SK-N-DZ (cell line): ENCODE results near the gene MTHFD1L.
"Not testable (repeated sequence)": the region's sequence is repeated elsewhere in the genome, so short reads cannot be mapped to it uniquely, and the experiment has no call there.

Source experiments
- DNase-seq: peaks from one replicate; pipeline ENCODE4 v3.0.0-alpha.2; 2015; ENCODE audit warnings: low spot score

The MTHFD1L gene

DNA sequence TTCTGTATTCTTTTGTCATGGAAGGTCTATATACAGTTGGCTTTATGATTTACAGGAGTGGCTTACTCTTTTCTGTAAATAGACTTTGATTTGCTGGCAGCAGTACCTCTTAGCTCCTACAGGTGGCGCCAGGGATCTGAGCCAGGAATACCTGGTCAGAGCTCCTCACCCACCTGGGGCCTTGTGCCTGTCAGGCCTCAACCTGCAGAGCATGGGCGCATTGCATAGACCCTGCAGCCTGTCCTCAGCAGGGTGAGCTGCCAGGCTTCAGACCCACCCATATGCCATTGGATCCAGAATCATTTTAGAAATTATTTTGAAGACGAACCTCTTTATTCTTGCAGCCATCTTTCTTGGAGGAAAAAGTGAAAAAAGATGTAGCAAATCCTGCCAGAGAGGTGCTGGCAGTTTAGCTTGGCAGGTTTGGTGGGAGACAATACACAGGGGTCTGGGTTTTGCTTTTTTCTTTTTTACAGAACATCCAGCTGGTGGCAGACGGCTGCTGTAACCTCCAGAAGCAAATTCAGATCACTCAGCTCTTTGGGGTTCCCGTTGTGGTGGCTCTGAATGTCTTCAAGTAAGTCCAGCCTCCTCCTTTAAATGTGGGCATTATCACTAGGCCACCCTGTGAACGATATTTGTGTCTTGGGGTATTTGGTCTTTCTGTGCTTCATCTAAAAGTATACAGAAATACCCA, 149.1 kb downstream of the MTHFD1L start:
- DNase-seq = peak; percentile 74

DNA sequence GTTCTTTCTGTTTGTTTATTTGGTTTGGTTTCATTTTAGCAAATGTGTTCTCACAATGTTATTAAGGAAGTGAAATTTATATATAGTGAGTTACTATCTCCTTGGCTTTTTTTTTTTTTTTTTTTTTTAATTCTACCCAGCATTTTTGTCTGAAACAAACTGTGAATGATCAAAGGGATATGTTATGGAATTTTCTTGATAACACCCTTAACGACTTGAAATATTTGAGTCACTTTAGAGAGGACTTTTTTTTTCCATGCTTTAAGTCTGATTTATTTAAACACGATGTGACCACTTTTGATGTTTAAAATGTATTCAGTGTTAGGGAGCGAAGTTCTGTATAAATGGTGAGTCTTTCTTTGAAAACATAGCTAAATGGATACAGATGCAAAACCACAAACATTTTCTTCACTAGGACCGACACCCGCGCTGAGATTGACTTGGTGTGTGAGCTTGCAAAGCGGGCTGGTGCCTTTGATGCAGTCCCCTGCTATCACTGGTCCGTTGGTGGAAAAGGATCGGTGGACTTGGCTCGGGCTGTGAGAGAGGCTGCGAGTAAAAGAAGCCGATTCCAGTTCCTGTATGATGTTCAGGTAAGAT, 149.7 kb downstream of the MTHFD1L start:
- no peak for DNase-seq

DNA sequence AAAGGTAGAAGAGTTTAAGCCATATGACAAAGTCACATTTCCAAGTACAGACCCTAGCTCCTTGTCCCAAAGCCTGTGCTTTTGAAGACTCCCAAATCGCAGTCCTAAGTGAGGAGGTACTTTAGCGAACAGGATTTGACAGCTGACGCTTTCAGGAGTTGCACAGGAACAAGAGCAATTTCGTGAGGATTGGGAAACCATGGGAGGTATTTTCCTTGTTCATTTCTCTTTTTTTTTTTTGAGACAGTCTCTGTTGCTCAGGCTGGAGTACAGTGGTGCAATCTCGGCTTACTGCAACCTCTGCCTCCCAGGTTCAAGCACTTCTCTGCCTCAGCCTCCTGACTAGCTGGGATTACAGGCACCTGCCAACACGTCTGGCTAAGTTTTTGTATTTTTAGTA, 150.6 kb downstream of the MTHFD1L start:
- DNase-seq = no peak

DNA sequence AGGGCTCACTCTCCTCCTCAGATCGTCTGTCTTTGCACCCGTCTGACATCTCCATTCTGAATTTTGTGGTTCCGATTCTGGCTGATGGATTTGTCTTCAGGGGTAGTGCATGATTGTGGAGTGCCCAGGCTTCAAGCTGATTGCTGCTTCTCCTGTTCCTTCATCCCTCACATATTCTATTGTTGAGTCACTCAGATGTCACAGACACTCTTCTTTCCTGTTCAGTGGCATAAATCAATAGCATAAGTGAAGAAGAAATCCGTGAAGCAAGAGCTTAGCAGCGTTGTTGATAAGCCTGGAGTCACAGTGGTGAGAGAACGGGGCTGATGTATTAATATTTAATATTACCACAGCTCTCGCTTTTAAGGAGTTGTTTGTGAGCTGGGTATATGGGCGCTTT, 152.5 kb downstream of the MTHFD1L start:
- DNase-seq = no peak

DNA sequence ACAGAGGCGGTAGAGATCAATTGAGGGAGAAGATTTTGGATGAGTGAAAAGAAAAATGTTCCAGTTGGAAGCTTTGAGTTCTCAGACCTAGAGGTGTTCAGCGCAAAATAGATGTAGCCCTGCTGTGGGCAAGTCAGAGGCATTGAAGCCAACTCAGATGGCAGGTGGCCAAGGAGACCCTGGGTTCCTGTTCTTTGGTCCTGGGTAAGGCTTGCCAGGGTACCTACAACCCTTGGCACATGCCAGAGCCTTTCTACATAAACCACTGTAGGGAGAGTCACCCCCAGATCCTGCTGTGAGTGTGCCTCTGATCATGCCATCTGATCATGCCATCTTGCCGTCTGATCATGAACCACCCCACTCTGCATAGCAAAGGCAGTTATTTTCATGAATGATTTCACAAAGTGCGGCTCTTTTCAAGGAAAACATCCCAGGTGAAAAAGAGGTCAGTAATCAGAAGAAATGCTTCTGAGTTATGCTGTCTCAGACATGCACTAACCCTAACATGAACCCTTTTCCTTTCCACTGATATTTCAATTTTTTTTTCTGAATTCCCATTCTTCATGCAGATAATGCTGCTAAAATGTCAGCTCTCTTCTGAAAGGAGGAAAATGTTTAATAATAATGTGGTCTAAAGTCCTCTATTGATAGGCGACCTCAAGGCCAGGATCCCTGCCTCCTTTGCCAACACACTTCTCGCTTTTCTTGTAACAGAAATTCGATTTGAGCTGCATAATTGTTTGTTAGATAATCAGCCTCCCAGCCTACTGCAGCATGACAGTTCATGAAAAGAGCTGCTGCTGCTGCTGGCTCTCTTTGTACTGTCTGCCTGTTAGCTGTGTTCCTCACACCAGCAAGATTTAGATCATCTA, 153.6 kb downstream of the MTHFD1L start:
- DNase-seq = no peak

DNA sequence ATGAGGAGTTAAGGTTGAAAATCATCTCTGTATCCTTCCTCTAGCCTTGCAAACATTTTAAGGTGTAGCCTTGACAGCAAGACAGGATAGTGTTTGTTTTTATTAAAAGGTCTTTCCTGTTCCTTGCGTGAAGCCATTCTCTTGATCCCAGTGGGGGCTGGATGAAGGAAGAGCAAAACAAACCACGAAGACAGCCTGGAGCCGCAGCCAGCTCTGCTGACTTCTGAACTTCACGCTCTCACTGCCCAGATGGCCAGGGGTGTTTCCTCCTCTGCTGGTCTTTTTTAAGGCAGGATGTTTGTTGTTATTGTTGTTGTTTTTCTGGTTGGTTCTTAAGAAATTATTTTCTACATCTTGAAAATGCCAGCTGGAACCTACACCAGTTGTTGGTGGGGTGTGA, 156.4 kb downstream of the MTHFD1L start:
- DNase-seq = no peak

DNA sequence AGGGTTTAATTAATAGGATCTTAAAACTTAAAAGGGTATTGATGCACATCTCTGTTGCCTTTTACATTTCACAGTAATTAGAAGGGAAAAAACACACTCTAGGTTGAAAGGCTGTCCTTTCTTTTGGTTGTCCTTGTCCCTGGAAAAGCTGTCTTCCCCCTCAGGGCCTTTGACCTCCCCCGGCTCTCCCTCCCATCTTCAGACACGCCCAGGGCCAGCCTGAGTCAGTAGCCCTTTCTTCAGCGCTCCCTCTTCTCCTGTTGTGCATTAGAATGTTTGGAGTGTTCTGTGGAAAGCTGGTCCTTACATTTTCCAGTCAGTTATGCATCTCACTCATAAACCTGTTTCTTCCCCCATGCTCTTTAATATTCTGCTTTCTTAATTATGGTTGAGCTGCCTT, 157.0 kb downstream of the MTHFD1L start:
- DNase-seq = no peak

DNA sequence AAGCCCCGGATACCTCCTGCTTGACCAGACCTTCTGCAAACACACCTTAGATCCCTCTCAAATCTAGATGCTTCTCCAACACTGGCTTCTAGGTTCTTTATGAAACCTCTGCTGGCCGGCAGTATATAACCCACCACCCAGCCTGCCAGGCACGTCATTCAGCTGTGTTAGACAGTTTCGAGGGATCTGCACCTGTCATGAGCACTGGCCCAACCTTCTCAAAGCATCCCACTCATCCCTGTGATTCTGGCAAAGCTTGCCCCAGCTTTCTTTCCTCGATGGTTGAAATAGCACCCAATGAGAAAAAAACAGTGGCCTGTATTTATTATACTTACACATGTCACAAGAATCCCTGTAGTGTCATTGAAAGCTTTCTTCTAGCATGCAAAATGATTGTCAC, 157.8 kb downstream of the MTHFD1L start:
- DNase-seq = no peak

DNA sequence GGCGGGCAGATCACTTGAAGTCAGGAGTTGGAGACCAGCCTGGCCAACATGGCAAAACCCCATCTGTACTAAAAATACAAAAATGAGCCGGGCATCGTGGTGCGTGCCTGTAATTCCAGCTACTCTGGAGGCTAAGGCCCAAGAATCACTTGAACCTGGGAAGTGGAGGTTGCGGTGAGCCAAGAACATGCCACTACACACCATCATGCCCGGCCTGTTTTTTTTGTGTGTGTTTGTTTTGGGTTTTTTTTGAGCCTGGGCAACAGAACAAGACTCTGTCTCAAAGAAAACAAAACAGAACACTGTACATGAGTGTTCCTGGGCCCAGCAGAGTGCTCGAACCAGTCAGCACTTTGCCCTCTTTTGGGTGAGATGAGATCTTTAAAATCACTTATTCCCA, 159.1 kb downstream of the MTHFD1L start:
- no peak for DNase-seq

DNA sequence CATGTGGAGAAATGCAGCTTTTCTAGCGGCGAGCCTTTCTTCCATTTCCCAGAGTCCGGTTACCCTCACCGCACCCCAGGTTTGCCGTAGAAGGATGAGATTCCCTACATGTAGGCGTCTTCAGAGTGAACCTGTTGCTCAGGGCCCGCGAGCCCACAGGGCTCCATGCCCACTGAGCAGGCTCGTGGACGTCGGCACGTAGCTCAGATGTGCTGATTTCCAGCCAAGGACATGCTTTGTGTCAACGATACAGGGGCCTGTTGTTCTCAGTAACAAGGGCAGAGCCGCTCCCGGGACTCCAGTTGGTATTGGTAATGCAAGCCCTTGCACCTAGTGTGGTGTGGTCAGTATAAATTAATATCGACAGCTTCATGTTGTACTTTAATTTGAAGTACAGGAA, 159.6 kb downstream of the MTHFD1L start:
- DNase-seq = no peak

DNA sequence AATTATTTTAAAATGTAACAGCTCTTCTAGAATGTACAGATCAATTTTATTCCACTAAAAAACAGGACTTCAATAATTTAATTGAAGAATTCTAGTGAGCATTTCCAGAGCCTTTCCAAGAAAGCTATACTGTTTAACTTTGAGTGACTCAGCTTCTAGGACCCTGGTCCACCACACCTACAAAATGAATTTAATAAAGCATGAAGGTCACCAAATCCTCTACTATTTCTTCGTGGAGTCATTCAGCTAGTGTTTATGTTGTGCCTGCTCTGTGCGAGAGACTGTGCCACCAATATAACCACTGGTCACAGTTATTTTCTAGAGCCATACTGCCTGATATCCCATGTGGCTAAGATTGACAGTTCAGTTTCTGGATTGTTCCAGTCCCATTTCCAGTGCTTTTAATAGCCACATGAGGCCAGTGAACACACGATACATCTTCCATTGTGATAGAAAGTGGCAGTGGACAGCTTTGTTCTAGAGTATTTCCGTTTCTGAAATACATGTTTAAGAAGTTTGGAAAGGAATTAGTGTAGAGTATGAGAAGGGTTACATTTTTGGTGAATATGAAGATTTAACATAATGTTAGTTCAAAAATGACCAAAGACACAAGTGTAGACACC, 160.7 kb downstream of the MTHFD1L start:
- DNase-seq = no peak

DNA sequence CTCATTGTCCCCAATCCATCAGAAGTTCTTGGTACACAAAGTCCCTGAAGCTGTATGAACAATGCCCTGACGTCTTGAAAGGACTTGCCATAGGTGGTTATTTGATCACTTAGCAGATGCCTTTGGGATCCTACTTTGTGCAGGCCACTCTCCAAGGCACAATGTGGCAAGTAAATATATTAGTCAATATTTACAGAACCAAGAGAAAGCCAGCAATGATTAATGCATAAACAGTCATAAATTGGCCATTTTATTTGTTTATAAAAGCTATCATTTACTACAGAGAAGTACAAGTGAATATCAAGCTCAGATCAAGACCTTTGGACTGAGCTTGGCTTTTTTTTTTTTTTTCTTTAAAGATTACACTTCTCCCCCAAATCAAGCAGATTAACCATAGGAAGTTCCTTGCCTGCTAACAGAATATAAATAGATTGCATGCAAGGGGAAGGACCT, 161.8 kb downstream of the MTHFD1L start:
- DNase-seq = no peak

DNA sequence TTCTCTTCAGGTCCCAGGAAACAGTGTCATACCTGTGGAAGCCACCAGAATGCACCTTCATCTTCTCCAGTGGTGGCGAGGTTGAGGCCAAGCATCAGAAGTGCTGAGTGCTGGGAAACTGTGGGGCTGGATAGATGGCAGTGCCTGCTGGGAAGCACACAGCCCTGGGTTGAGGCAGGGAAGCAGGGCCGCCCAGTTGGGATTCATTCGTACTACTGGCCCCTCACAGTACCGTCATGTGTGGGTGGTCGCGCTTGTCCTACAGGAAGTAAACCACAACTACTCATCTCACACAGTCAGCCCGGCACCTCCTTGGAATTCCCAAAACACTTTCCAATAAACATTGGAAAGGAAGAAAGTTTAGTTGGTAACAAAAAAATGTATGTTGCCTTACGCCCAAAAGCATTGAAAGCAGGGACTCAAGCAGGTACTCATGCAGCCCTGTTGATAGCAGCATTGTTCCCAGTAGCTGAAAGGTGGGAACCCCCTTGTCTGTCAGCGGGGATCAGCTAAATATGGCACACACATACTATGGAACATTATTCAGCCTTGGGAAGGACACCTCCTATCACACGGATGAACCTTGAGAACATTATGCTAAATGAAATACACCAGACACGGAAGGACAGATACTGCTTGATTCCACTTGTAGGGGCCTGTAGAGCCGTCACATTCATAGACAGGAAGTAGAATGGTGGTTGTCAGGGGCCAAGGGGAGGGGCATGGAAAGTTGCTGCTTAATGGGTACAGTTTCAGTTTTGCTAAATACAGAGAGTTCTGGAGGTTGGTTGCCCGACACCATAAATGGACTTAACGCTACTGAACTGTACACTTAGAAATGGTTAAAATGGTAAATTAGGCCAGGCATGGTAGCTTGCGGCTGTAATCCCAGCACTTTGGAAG, 162.7 kb downstream of the MTHFD1L start:
- DNase-seq = no peak

DNA sequence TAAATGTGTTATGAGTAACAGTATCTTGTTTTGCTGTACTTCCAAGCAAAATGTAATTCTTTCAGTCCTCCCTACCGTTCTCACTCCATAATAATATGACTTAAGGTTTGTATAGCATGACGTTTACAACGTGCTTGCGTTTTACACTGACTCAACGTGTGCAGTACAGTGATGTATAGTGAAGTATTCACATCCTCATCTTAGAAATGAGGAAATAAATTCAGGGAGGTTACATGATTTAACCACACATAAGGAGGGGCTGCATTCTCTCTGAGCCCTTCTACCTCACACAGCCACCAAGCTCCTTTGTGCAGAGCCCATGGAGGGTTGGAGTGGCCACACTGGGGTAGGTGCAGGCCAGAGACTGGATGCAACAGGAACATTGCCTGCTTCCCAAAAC, 164.5 kb downstream of the MTHFD1L start:
- no peak for DNase-seq

DNA sequence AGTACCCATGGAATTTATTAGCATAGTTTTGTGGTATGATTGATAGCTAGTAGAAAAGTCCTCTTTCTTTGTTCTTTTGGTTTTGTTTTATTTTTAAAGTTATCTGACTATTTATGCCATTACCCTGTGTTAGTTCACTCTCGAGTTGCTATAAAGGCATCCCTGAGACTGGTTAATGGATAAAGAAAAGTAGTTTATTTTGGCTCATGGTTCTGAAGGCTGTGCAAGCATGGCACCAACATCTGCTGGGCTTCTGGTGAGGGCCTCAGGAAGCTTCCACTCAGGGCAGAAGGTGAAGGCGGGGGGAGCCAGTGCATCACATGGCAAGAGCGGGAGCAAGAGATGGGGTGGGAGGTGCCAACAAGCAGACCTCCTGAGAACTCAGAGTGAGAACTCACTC, 166.5 kb downstream of the MTHFD1L start:
- DNase-seq = no peak

DNA sequence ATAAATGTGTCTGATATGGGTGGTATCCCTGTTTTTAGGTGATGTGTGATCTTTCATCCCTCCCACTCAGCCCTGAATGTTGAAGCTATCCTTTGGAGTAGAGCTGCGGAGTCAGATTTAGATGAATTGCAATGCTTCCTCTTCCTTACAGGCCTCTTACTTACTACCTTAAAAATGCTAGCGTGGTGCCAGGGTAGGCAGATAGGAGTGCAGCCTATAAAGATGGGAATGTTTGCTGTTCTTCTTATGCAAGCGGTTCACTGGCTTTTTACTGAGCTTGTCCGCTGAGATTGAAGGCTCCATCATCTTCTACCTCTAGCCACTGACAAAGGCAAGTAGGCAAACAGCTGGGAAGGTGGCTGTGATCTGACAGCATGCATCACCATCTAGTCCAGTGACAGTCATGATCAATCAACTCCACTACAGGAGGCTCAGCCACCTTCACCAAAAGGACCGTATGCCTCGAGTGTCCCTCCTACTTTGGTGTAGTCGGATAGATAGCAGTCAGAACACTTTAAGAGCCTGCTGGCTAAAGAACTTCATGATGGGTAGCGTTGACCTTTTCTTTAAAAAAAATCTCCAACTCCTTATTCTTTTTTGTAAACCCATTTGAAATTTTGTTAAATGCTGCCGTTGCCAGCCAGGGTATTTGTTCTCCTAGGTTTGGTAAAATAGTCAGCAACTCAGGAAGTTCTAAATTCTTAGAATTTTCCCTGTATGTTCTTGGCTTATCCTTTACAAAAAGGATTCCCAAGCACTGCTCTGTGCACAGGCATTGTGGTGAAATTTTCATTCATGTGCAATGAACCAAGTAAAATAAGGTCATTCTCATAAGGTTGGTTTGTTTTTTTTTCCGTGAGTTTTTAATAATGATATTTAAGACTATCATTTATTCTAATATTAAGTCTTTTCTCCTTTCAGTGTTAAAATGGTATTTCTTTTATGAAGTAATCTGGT, 169.6 kb downstream of the MTHFD1L start:
- DNase-seq = no peak

DNA sequence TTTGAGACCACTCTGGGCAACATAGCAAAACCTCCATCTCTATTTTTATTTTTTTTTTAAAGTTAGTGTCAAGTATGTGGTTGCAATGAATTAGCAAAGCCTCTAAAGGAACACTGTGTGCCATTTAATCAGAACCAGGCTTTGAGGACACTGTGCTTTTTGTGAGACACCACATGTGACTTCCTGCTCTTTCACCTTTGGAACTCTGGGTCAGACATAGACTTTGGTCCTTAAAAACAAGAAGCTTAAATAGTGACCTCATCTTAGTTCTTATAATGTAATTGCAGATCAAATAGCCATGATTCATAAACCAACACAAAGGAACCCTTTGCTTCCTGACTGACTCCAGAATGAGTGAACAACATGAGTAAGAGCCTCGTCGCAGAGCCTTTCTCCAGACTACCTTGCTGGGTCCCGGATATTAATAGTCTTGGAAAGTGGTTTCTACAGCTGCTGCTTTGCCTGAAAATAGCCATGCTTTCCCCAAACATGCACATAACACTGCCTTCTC, 170.8 kb downstream of the MTHFD1L start:
- not testable (repeated sequence) for DNase-seq

DNA sequence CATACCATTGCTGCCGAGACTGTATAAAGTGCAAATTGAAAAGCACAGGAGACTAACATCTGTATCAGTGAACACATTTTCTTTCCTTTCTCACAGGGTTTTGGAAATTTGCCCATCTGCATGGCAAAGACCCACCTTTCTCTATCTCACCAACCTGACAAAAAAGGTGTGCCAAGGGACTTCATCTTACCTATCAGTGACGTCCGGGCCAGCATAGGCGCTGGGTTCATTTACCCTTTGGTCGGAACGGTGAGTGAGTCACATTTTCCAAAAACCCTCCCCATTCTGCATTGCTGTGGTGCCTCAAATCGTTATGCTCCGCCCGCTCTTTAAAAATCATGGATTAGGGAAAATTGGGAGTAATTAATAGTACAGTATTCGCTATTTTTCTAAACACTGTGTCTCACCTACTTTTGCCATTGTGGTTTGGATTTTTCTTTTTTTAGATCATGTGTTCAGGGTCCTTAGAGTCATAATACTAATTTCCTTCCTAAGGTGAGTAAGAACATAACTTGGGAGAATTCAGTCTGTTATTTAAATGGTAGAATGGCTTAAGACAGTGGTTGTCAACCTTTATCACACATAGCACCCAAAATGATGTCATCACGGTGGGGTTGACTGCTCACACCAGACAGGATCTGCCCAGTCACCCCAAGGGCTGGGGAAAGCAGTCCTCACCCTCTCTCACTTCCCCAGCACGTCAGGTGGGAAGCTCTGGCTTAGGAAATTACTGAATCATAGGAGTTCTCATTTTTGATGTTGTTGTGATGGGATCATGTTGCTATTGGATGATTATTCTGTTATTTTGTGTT, 171.6 kb downstream of the MTHFD1L start:
- no peak for DNase-seq

DNA sequence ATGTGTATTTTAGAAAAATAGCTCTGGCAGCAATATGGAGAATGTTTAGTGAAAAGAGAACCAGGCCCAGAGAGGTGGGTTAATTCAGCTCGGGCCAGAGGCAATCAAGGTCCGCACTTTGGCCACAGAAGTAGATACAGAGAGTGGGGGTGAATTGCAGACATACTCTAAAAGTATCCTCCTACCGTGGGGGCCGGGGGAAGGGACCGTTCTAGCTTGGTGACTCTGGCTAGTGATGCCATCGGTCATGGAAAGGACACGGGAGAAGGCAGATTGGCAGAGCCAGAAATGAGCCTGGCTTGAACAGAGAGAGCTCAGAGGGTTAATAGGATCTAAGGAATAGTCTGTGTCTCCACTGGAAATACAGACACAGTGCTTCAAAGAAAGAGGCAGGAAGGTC, 173.1 kb downstream of the MTHFD1L start:
- DNase-seq = no peak
